ENCODE measurements around the gene PPP2R3C. TPM values are rescaled to one million over a fixed set of nuclear protein-coding genes. Genes with fewer than 3 reads are reported as not detected.
A peak's percentile ranks its signal among the peaks of the same experiment; 100 is the strongest.
"Not testable (repeated sequence)": the region's sequence is repeated elsewhere in the genome, so short reads cannot be mapped to it uniquely, and the experiment has no call there.

PPP2R3C gene
- 41.2 TPM for polyA plus RNA-seq (2013, experiment 1 of 2; ENCODE audit: insufficient read length)
- 49.3 TPM for polyA plus RNA-seq (2013, experiment 2 of 2; ENCODE audit: insufficient read length)

GRCh38 chr14:35121887-35122695 lies at the start of gene PPP2R3C, which contains the start of gene PRORP:
Gene PPP2R3C (minus strand): TSS chr14:35121990. CDS start chr14:35121959, 31 bp downstream.
Gene PRORP (plus strand): TSS chr14:35122552. CDS start chr14:35123246, 694 bp downstream.
- DNase-seq, result peak; percentile 87

- DNase-seq, result peak; percentile 4
These were observed 45.7 kb upstream of the PPP2R3C start for GRCh38 chr14:35167496-35167895.

GRCh38 chr14:35164849-35165248 lies 43.1 kb upstream of the PPP2R3C start:
- no peak for DNase-seq

GRCh38 chr14:35163384-35163783 lies 41.6 kb upstream of the PPP2R3C start:
- no peak for DNase-seq

- DNase-seq, result no peak
These were observed 39.4 kb upstream of the PPP2R3C start for GRCh38 chr14:35161231-35161630.

GRCh38 chr14:35159742-35160409 lies 38.1 kb upstream of the PPP2R3C start:
- peak; percentile 85 for DNase-seq

GRCh38 chr14:35158951-35159653 lies 37.3 kb upstream of the PPP2R3C start:
- peak; percentile 8 for DNase-seq

GRCh38 chr14:35158491-35158890 lies 36.7 kb upstream of the PPP2R3C start:
- DNase-seq, result no peak

GRCh38 chr14:35155962-35156361 lies 34.2 kb upstream of the PPP2R3C start:
- DNase-seq, result no peak

- no peak for DNase-seq
These were observed 32.2 kb upstream of the PPP2R3C start for GRCh38 chr14:35154016-35154415.

- not testable (repeated sequence) for DNase-seq
These were observed 30.7 kb upstream of the PPP2R3C start for GRCh38 chr14:35152531-35152930.

GRCh38 chr14:35149239-35149638 lies 27.4 kb upstream of the PPP2R3C start:
- DNase-seq, result no peak

- DNase-seq, result no peak
These were observed 25.9 kb upstream of the PPP2R3C start for GRCh38 chr14:35147711-35148110.

GRCh38 chr14:35147186-35147585 lies 25.4 kb upstream of the PPP2R3C start:
- no peak for DNase-seq

- DNase-seq, result no peak
These were observed 24.9 kb upstream of the PPP2R3C start for GRCh38 chr14:35146711-35147149.

GRCh38 chr14:35144029-35144428 lies 22.2 kb upstream of the PPP2R3C start:
- no peak for DNase-seq

GRCh38 chr14:35140718-35141581 lies 19.2 kb upstream of the PPP2R3C start:
- DNase-seq, result no peak

- no peak for DNase-seq
These were observed 16.8 kb upstream of the PPP2R3C start for GRCh38 chr14:35138585-35138984.

- DNase-seq, result no peak
These were observed 12.7 kb upstream of the PPP2R3C start for GRCh38 chr14:35134329-35135123.

GRCh38 chr14:35133542-35134328 lies 11.9 kb upstream of the PPP2R3C start:
- no peak for DNase-seq
